IPS-18a (cell line): ENCODE data around the gene SELENOM.

Experiments
- H3K27ac ChIP-seq: one replicate; pipeline ENCODE4 v1.5.1; 2013; ENCODE audit warnings: low read length
- H3K27me3 ChIP-seq: one replicate; pipeline ENCODE4 v1.6.1; 2013; ENCODE audit warnings: mild to moderate bottlenecking, low read length; ENCODE audit not compliant: control insufficient read depth, insufficient read depth
- H3K36me3 ChIP-seq: one replicate; pipeline ENCODE4 v1.6.1; 2013; ENCODE audit warnings: low read depth, low read length; ENCODE audit not compliant: control insufficient read depth
- H3K4me1 ChIP-seq: one replicate; pipeline ENCODE4 v1.6.1; 2013; ENCODE audit warnings: low read depth, low read length; ENCODE audit not compliant: control insufficient read depth
- H3K4me3 ChIP-seq: one replicate; pipeline ENCODE4 v1.5.1; 2013; ENCODE audit warnings: low read length
- H3K9ac ChIP-seq: one replicate; pipeline ENCODE4 v1.6.1; 2013; ENCODE audit warnings: mild to moderate bottlenecking, low read length, moderate library complexity
- H3K9me3 ChIP-seq: one replicate; pipeline ENCODE4 v1.6.1; 2013; ENCODE audit warnings: low read depth, low read length; ENCODE audit not compliant: control insufficient read depth

The SELENOM gene, protein sequence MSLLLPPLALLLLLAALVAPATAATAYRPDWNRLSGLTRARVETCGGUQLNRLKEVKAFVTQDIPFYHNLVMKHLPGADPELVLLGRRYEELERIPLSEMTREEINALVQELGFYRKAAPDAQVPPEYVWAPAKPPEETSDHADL

GRCh38 chr22:31107178-31107893, at the start of gene SELENOM:
Gene SELENOM, minus strand, starts transcription at chr22:31107568. Its CDS starts 63 bp downstream, at chr22:31107505.
- no peak within 1 kb of the TSS for H3K27ac ChIP-seq
- no peaks in the 10 kb centered on the region for H3K9me3 ChIP-seq
- no peaks in the 10 kb centered on the region for H3K36me3 ChIP-seq
- peak within 1 kb of the TSS; percentile 54 for H3K9ac ChIP-seq
- peaks cover 11% of the 10 kb centered on the region for H3K4me1 ChIP-seq
- peaks cover 34% of the 10 kb centered on the region for H3K27me3 ChIP-seq
- H3K4me3 ChIP-seq, result peak within 1 kb of the TSS; percentile 68

DNA sequence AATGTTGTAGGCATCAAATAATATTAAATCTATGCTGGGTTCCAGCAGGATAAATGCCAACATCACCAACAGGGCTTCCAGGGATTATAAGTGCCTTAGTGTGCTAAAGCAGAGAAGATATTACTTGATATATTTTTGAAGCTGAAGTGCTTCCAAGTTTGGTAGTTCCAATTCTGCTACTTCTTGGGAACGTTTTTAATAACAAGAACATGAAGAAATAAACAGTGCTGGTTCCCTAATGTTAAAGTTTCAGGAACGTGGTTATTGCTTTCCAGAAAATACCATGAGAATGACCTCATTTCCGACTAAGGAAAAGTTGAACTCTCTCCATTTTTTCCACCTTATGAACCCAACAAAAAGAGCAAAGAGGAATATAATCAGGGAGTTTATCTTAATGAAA, 48.1 kb upstream of the SELENOM start:
- Histone ChIP-seq H3K9me3 (no peaks in the 10 kb centered on the region), H3K27ac (no peak overlapping the region), H3K27me3 (peaks cover 41% of the 10 kb centered on the region), H3K4me1 (no peaks in the 10 kb centered on the region), H3K36me3 (no peaks in the 10 kb centered on the region), H3K4me3 (no peak overlapping the region), H3K9ac (no peak overlapping the region)

- Histone ChIP-seq H3K9ac (no peak overlapping the region), H3K27ac (no peak overlapping the region), H3K36me3 (no peaks in the 10 kb centered on the region), H3K4me3 (no peak overlapping the region), H3K27me3 (peaks cover 41% of the 10 kb centered on the region), H3K9me3 (no peaks in the 10 kb centered on the region), H3K4me1 (no peaks in the 10 kb centered on the region)
Measured at GRCh38 chr22:31154975-31155374, 47.6 kb upstream of the SELENOM start.

GRCh38 chr22:31153357-31153756, 46.0 kb upstream of the SELENOM start:
- Histone ChIP-seq H3K9ac (no peak overlapping the region), H3K27ac (no peak overlapping the region), H3K9me3 (no peaks in the 10 kb centered on the region), H3K4me1 (no peaks in the 10 kb centered on the region), H3K36me3 (no peaks in the 10 kb centered on the region), H3K4me3 (no peak overlapping the region), H3K27me3 (peaks cover 29% of the 10 kb centered on the region)

DNA sequence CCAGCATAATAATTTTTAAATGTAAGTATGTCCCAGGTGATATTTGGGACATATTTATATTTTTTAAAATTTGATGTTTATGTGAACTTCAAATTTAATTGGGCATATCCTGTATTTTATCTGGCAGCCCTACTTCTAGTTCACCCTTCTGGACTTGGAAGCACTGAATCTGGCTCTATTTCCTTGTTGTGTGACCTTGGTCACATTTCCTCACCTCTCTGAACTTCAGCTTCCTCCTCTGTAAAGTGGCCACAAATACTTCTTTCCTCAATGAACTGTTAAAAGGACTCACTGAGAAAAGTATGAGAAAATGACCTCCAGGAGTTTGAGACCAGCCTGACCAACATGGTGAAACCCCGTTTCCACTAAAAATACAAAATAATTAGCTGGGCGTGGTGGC, 44.5 kb upstream of the SELENOM start:
- no peak overlapping the region for H3K27ac ChIP-seq
- no peaks in the 10 kb centered on the region for H3K9me3 ChIP-seq
- no peak overlapping the region for H3K9ac ChIP-seq
- no peaks in the 10 kb centered on the region for H3K4me1 ChIP-seq
- H3K36me3 ChIP-seq, result no peaks in the 10 kb centered on the region
- H3K27me3 ChIP-seq, result peaks cover 15% of the 10 kb centered on the region
- no peak overlapping the region for H3K4me3 ChIP-seq

DNA sequence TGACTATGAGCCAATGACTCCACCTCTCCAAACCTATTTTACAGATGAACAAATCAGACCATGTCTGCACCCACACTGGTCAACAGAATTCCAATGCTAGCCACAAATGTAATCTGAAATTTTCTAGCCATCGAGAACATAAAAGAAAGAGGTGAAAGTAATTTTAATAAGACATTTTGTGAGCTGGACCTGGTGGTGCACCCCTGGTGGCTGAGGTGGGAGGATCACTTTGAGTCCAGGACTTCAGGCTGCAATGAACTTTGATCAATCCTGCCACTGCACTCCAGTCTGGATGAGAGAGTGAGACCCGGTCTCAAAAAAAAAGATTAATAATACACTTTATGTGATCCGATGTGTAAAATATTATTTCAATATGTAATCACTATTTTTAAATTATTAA, 43.2 kb upstream of the SELENOM start:
- Histone ChIP-seq H3K9ac (no peak overlapping the region), H3K36me3 (no peaks in the 10 kb centered on the region), H3K4me1 (no peaks in the 10 kb centered on the region), H3K27me3 (peaks cover 3% of the 10 kb centered on the region), H3K4me3 (no peak overlapping the region), H3K9me3 (no peaks in the 10 kb centered on the region), H3K27ac (no peak overlapping the region)

DNA sequence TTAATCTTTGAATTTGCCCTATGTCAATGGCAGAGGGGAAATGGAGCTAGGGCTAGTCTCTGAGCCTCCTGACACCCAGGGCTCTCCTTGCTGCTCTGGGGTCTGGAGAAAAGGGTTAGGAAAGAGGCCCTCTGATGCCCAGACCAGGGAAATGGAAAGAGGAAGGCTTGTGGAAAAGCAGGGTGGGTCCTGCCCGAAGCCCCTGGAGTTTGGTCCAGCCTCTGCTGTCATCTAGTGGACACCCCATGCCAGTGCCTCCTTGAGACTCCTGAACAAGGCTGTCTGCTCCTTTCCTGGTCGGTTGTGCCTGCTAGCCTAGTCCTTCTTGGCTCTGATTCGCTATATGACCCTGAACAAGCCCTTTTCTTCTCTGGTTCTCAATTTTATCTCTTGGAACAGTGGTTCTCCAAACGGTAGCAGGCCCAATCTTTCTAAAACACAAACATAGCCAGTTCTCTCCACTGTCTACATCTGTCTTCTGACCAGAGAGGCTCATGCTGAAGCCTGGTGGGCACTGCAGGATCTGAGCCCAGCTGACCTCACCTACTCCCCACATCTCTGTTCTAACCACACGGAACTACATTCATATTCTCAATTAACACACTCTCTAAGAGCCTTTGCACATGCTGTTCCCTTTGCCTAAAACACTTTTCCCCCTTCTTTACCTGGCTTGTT, 41.7 kb upstream of the SELENOM start:
- no peaks in the 10 kb centered on the region for H3K4me1 ChIP-seq
- no peaks in the 10 kb centered on the region for H3K27me3 ChIP-seq
- no peak overlapping the region for H3K27ac ChIP-seq
- H3K9ac ChIP-seq, result no peak overlapping the region
- H3K36me3 ChIP-seq, result no peaks in the 10 kb centered on the region
- H3K4me3 ChIP-seq, result no peak overlapping the region
- H3K9me3 ChIP-seq, result no peaks in the 10 kb centered on the region

GRCh38 chr22:31148488-31148887, 41.1 kb upstream of the SELENOM start:
- no peaks in the 10 kb centered on the region for H3K27me3 ChIP-seq
- no peaks in the 10 kb centered on the region for H3K36me3 ChIP-seq
- no peak overlapping the region for H3K4me3 ChIP-seq
- no peak overlapping the region for H3K9ac ChIP-seq
- H3K9me3 ChIP-seq, result no peaks in the 10 kb centered on the region
- H3K4me1 ChIP-seq, result no peaks in the 10 kb centered on the region
- H3K27ac ChIP-seq, result no peak overlapping the region

DNA sequence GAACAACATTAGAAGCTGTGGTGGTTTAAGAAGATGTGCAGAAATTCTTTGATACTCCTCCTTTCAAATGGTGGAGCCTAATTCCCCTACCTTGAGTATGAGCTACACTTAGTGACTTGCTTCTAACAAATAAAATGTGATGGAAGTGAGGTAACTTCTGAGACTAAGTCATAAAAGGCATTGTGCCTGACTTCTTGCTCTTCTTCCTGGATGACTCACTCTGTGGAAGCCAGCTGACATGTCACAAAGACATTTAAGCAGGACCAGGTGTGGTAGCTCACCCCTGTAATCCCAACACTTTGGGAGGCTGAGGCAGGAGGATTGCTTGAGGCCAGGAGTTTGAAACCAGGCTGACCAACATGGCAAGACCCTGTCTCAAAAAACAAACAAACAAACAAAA, 36.9 kb upstream of the SELENOM start:
- Histone ChIP-seq H3K27me3 (no peaks in the 10 kb centered on the region), H3K9me3 (no peaks in the 10 kb centered on the region), H3K4me3 (no peak overlapping the region), H3K36me3 (no peaks in the 10 kb centered on the region), H3K27ac (no peak overlapping the region), H3K4me1 (peaks cover 12% of the 10 kb centered on the region), H3K9ac (no peak overlapping the region)

DNA sequence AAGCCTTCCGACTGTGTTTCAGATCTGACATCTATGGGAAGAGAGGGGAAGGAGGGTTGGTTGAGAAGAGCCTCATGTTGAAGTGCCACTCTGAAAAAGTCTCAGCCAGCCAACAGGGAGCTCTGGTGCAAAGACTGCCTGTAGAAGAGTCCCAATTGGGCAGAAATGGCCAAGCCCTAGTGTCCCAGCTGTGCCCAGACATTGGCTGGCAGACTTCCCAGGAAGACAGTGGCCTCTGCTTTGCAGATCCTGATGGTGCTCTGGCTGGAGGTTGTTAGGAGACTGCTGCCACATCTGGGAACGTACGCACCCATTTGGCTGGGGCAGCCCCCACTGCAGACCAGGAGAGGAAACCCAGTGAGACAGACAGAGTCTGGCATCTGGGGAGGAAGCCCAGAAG, 36.2 kb upstream of the SELENOM start:
- H3K27ac ChIP-seq, result no peak overlapping the region
- H3K27me3 ChIP-seq, result no peaks in the 10 kb centered on the region
- H3K4me1 ChIP-seq, result peaks cover 17% of the 10 kb centered on the region
- no peaks in the 10 kb centered on the region for H3K36me3 ChIP-seq
- no peak overlapping the region for H3K9ac ChIP-seq
- H3K9me3 ChIP-seq, result no peaks in the 10 kb centered on the region
- H3K4me3 ChIP-seq, result no peak overlapping the region

DNA sequence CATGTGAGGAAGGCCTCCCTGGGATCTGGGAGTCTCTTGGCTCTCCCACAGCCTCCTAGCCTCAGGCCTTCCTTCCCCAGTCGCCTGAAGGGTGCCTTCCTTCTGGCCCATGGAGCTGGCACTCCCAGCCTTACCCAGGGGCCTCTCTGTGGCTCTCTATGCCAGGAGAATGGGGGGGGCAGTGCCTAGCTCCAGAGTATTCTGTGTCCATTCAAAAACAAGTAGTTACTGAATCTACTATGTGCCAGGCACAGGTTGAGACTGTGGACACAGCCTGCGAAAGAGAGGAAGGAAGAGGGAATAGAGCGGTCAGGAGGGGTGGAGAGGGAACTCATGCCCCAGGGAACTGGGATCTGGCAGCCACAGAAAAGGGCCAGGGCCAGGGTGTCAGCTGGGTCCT, 35.7 kb upstream of the SELENOM start:
- Histone ChIP-seq H3K9ac (no peak overlapping the region), H3K27me3 (no peaks in the 10 kb centered on the region), H3K9me3 (no peaks in the 10 kb centered on the region), H3K27ac (no peak overlapping the region), H3K4me1 (peaks cover 19% of the 10 kb centered on the region), H3K36me3 (no peaks in the 10 kb centered on the region), H3K4me3 (no peak overlapping the region)

- Histone ChIP-seq H3K4me3 (no peak overlapping the region), H3K4me1 (peaks cover 19% of the 10 kb centered on the region), H3K27ac (no peak overlapping the region), H3K9me3 (no peaks in the 10 kb centered on the region), H3K9ac (no peak overlapping the region), H3K27me3 (no peaks in the 10 kb centered on the region), H3K36me3 (peaks cover 1% of the 10 kb centered on the region)
Measured at GRCh38 chr22:31142285-31142684, 34.9 kb upstream of the SELENOM start.
